Hepatocyte (in vitro differentiated cells): ENCODE results near the gene BDKRB1. TPM values are rescaled to one million over a fixed set of nuclear protein-coding genes. Genes with fewer than 3 reads are reported as not detected.

ENCODE experiments used
- DNase-seq: peaks from one replicate; pipeline ENCODE4 v3.0.0-alpha.2; 2016; ENCODE audit warnings: low spot score
- H2AFZ ChIP-seq: fragments of 200-600 bp; sonication (generic); 2 replicates; pipeline ENCODE4 v1.6.0; 2016; ENCODE audit warnings: antibody characterized with exemption, mild to moderate bottlenecking
- H3K27ac ChIP-seq: fragments of 200-600 bp; sonication (generic); 2 replicates; pipeline ENCODE4 v1.5.1; 2016; ENCODE audit warnings: mild to moderate bottlenecking
- H3K27me3 ChIP-seq: fragments of 200-600 bp; sonication (generic); 2 replicates; pipeline ENCODE4 v1.6.1; 2016
- H3K36me3 ChIP-seq: fragments of 200-600 bp; sonication (generic); replicated peaks from 2 replicates; pipeline ENCODE4 v1.5.1; 2016; ENCODE audit warnings: low read depth; ENCODE audit not compliant: insufficient read depth
- H3K4me1 ChIP-seq: fragments of 200-600 bp; sonication (generic); 2 replicates; pipeline ENCODE4 v1.5.1; 2016; ENCODE audit warnings: mild to moderate bottlenecking, moderate library complexity; ENCODE audit not compliant: insufficient read depth
- H3K4me2 ChIP-seq: fragments of 200-600 bp; sonication (generic); 2 replicates; pipeline ENCODE4 v1.6.0; 2016
- H3K4me3 ChIP-seq: fragments of 200-600 bp; sonication (generic); 2 replicates; pipeline ENCODE4 v1.5.1; 2016; ENCODE audit warnings: mild to moderate bottlenecking
- H3K79me2 ChIP-seq: fragments of 200-600 bp; sonication (generic); 2 replicates; pipeline ENCODE4 v1.6.0; 2017; ENCODE audit warnings: mild to moderate bottlenecking
- H3K9me2 ChIP-seq: fragments of 200-600 bp; sonication (generic); replicated peaks from 2 replicates; pipeline ENCODE4 v1.6.0; 2017; ENCODE audit warnings: mild to moderate bottlenecking; ENCODE audit not compliant: insufficient read depth
- H3K9me3 ChIP-seq: fragments of 200-600 bp; sonication (generic); 2 replicates; pipeline ENCODE4 v1.5.1; 2016; ENCODE audit warnings: low read depth, mild to moderate bottlenecking
- H4K20me1 ChIP-seq: fragments of 200-600 bp; sonication (generic); 2 replicates; pipeline ENCODE4 v1.6.0; 2016; ENCODE audit warnings: mild to moderate bottlenecking; ENCODE audit not compliant: insufficient read depth, poor library complexity, severe bottlenecking
- CTCF ChIP-seq: fragments of 200-600 bp; sonication (generic); IDR thresholded peaks from 2 replicates; pipeline ENCODE4 v1.5.1; 2016; ENCODE audit warnings: antibody characterized with exemption, mild to moderate bottlenecking; ENCODE audit not compliant: poor library complexity
- EZH2 ChIP-seq: fragments of 200-600 bp; sonication (generic); IDR thresholded peaks from 2 replicates; pipeline ENCODE4 v1.6.1; 2016; ENCODE audit warnings: antibody characterized with exemption, mild to moderate bottlenecking, borderline replicate concordance
- EZH2phosphoT487 ChIP-seq: fragments of 200-600 bp; sonication (generic); IDR thresholded peaks from one replicate; pipeline ENCODE4 v1.6.1; 2018; ENCODE audit warnings: antibody characterized with exemption, mild to moderate bottlenecking, low read depth, moderate library complexity; ENCODE audit not compliant: unreplicated experiment, severe bottlenecking
- WGBS: methylation state at CpG from one replicate; pipeline ENCODE4 v1.1.6; 2016; ENCODE audit warnings: low lambda C conversion rate; ENCODE audit errors: missing lambda C conversion rate; 5-methylcytosine and 5-hydroxymethylcytosine counted together
- polyA plus RNA-seq: library from polyadenylated mRNA; unstranded; fragments of >200 nt; fragmentation: Nextera tagmentation; extraction: Ambion mirVana; gene quantifications from 2 replicates; pipeline ENCODE4 v1.2.1, GENCODE V29; 2016
- total RNA-seq: library from RNA; depleted of rRNA; stranded (reverse); fragments of >200 nt; gene quantifications from 2 replicates; pipeline ENCODE4 v1.2.3, GENCODE V29; 2014

The BDKRB1 gene
- total and polyA plus RNA-seq, 2 experiments from 2014 or later: 11.9 to 33.0 TPM

GRCh38 chr14:96245710-96246538 is 10.1 kb upstream of the BDKRB1 start:
- Histone ChIP-seq H3K4me1 (peaks cover 7% of the 10 kb centered on the region), H3K27ac (peak overlapping the region; percentile 57), H3K27me3 (no peaks in the 10 kb centered on the region), H3K9me2 (no peaks in the 10 kb centered on the region), H4K20me1 (no peaks in the 10 kb centered on the region), H3K36me3 (no peaks in the 10 kb centered on the region), H3K9me3 (no peaks in the 10 kb centered on the region), H2AFZ (no peak overlapping the region), H3K79me2 (no peaks in the 10 kb centered on the region), H3K4me2 (no peak overlapping the region), H3K4me3 (no peak overlapping the region)
- no peak for TF ChIP-seq EZH2
- TF ChIP-seq CTCF: no peak
- TF ChIP-seq EZH2phosphoT487: no peak
- WGBS: 72% methylated on average over 3 of the region's 3 CpGs
- DNase-seq: no peak

GRCh38 chr14:96246539-96246847 is 9.5 kb upstream of the BDKRB1 start:
- TF ChIP-seq EZH2phosphoT487: no peak
- TF ChIP-seq CTCF: no peak
- TF ChIP-seq EZH2: no peak
- no peaks in the 10 kb centered on the region for H3K9me3 ChIP-seq
- 82% methylated on average over 1 of the region's 1 CpG for WGBS
- no peak overlapping the region for H3K4me2 ChIP-seq
- H2AFZ ChIP-seq: no peak overlapping the region
- peak overlapping the region; percentile 52 for H3K27ac ChIP-seq
- H3K4me1 ChIP-seq: peaks cover 7% of the 10 kb centered on the region
- no peaks in the 10 kb centered on the region for H3K9me2 ChIP-seq
- H3K79me2 ChIP-seq: no peaks in the 10 kb centered on the region
- H4K20me1 ChIP-seq: no peaks in the 10 kb centered on the region
- H3K36me3 ChIP-seq: no peaks in the 10 kb centered on the region
- H3K4me3 ChIP-seq: no peak overlapping the region
- DNase-seq: peak; percentile 86
- no peaks in the 10 kb centered on the region for H3K27me3 ChIP-seq

GRCh38 chr14:96247031-96247430 is 9.0 kb upstream of the BDKRB1 start:
- no peak overlapping the region for H3K4me3 ChIP-seq
- H3K36me3 ChIP-seq: no peaks in the 10 kb centered on the region
- no peaks in the 10 kb centered on the region for H3K79me2 ChIP-seq
- 92% methylated on average over 6 of the region's 6 CpGs for WGBS
- TF ChIP-seq EZH2 (no peak), EZH2phosphoT487 (no peak), CTCF (no peak)
- no peaks in the 10 kb centered on the region for H3K9me2 ChIP-seq
- no peaks in the 10 kb centered on the region for H4K20me1 ChIP-seq
- no peaks in the 10 kb centered on the region for H3K9me3 ChIP-seq
- H3K4me1 ChIP-seq: peaks cover 7% of the 10 kb centered on the region
- no peak overlapping the region for H2AFZ ChIP-seq
- no peaks in the 10 kb centered on the region for H3K27me3 ChIP-seq
- DNase-seq: no peak
- no peak overlapping the region for H3K4me2 ChIP-seq
- peak overlapping the region; percentile 52 for H3K27ac ChIP-seq
